Panc1 (cell line): ENCODE measurements around the gene CCDC8. TPM values are rescaled to one million over a fixed set of nuclear protein-coding genes. Genes with fewer than 3 reads are reported as not detected.
"Not testable (repeated sequence)": the region's sequence is repeated elsewhere in the genome, so short reads cannot be mapped to it uniquely, and the experiment has no call there.

ENCODE experiments used
- ATAC-seq: fragments of 200-7000 bp; cut with Tn5 transposase; 2 replicates; pipeline ENCODE4 v1.9.1; 2020; ENCODE audit warnings: mild to moderate bottlenecking, moderate library complexity
- BruUV-seq: library from RNA; stranded (reverse); fragments of 400-500 nt; replicated peaks from 2 replicates; lab custom pipeline; 2021; lab: Mats Ljungman, UMichigan
- CTCF ChIA-PET: fragments of 300-600 bp; sonication (Branson Sonifier 250); formaldehyde crosslinking; loops from one replicate; lab custom pipeline; 2022; ENCODE audit warnings: antibody characterized with exemption; lab: Charles Lee
- POLR2A ChIA-PET: fragments of 300-600 bp; sonication (Branson Sonifier 250); formaldehyde crosslinking; loops from one replicate; lab custom pipeline; 2022; ENCODE audit warnings: antibody characterized with exemption; lab: Charles Lee
- DNase-seq: peaks from one replicate; pipeline ENCODE4 v3.0.0-alpha.2; 2010; ENCODE audit warnings: low read depth, low spot score
- H3K27ac ChIP-seq: 2 replicates; pipeline ENCODE4 v1.5.1; 2011; ENCODE audit warnings: mild to moderate bottlenecking, low read length, inconsistent platforms
- H3K27me3 ChIP-seq: fragments of 200-500 bp; sonication (Bioruptor generic); 2 replicates; pipeline ENCODE4 v1.6.0; 2014; ENCODE audit warnings: low read length, inconsistent platforms; ENCODE audit not compliant: control insufficient read depth, insufficient read depth
- H3K36me3 ChIP-seq: fragments of 200-500 bp; sonication (Bioruptor generic); 2 replicates; pipeline ENCODE4 v1.5.1; 2014; ENCODE audit warnings: inconsistent platforms, mild to moderate bottlenecking, low read length, moderate library complexity; ENCODE audit not compliant: control insufficient read depth, insufficient read depth
- H3K4me1 ChIP-seq: 2 replicates; pipeline ENCODE4 v1.5.1; 2011; ENCODE audit warnings: inconsistent platforms, mild to moderate bottlenecking, low read length, moderate library complexity; ENCODE audit not compliant: control insufficient read depth, insufficient read depth
- H3K4me3 ChIP-seq, 2 experiments: 2 replicates each; pipeline ENCODE4 v1.5.1; 2011 to 2012; ENCODE audit warnings: low read depth in 2 of 2, low read length in 2 of 2, mild to moderate bottlenecking in 2 of 2, inconsistent platforms in 1 of 2, moderate library complexity in 1 of 2
- H3K9me3 ChIP-seq: fragments of 200-500 bp; sonication (Bioruptor generic); 2 replicates; pipeline ENCODE4 v1.5.1; 2014; ENCODE audit warnings: low read depth, mild to moderate bottlenecking, inconsistent platforms, low read length, moderate library complexity; ENCODE audit not compliant: control insufficient read depth, insufficient read depth
- POLR2AphosphoS5 ChIP-seq: IDR thresholded peaks from 2 replicates; pipeline ENCODE4 v1.6.1; 2012; ENCODE audit warnings: mild to moderate bottlenecking, low read depth, low read length, moderate library complexity
- SIN3A ChIP-seq: IDR thresholded peaks from 2 replicates; pipeline ENCODE4 v1.6.1; 2012; ENCODE audit warnings: low read depth, mild to moderate bottlenecking, low read length, moderate library complexity, borderline replicate concordance; ENCODE audit not compliant: insufficient read depth
- TCF7L2 ChIP-seq: IDR thresholded peaks from 2 replicates; pipeline ENCODE4 v1.6.1; 2011; ENCODE audit warnings: mild to moderate bottlenecking, low read depth, low read length, inconsistent platforms
- in situ Hi-C: cut with HindIII; loops from 2 replicates; pipeline ENCODE4 v1.10.0; 2016; ENCODE audit warnings: low sequenced_read_pairs, low pct_unique_long_range_greater_than_20kb
- intact Hi-C: fragments of 100-400 bp; cut with micrococcal nuclease; formaldehyde crosslinking; loops from one replicate; pipeline ENCODE4 v1.10.0; 2022; ENCODE audit not compliant: unreplicated experiment
- total RNA-seq: library from RNA; stranded (reverse); gene quantifications from one replicate; pipeline ENCODE4 v1.2.1, GENCODE V29; 2021; ENCODE audit not compliant: unreplicated experiment
- TF ChIP-seq, protein P1 (sequence below), 2 experiments: IDR thresholded peaks; 2 replicates each; pipeline ENCODE4 v1.6.1; 2011 to 2012; ENCODE audit warnings: low read depth in 2 of 2, control low read depth in 1 of 2, low read length in 1 of 2, mild to moderate bottlenecking in 1 of 2, moderate library complexity in 1 of 2; ENCODE audit not compliant: insufficient read depth in 1 of 2
- TF ChIP-seq, protein P2 (sequence below): fragments of 450-650 bp; IDR thresholded peaks from 2 replicates; pipeline ENCODE4 v1.5.1; 2017; ENCODE audit warnings: mild to moderate bottlenecking

The CCDC8 gene
- total RNA-seq, 1 experiment from 2014 or later, result 5.4 TPM

DNA sequence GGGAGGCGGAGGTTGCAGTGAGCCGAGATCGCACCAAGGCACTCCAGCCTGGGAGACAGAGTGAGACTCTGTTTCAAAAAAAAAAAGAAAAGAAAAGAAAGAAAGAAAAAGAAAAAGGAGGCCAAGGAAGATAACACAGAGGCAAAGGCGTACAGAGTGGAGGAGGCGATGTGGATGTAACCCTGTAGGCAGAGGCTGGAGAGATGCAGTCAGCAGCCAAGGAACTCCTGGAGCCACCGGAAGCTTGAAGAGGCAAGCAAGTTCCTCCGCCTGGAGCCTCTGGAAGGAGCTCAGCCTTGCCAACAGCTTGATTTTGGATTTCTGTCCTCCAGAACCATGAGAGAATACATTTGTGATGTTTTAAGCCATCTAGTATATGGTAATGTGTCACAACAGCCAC is 6.7 kb upstream of the CCDC8 start:
- H3K27me3 ChIP-seq, result no peaks in the 10 kb centered on the region
- no peak overlapping the region for H3K27ac ChIP-seq
- intact Hi-C loops (no loop called here), in situ Hi-C loops (no loop called here)
- H3K9me3 ChIP-seq, result no peaks in the 10 kb centered on the region
- no peak overlapping the region for H3K4me3 ChIP-seq
- H3K4me1 ChIP-seq, result no peaks in the 10 kb centered on the region
- no peaks in the 10 kb centered on the region for H3K36me3 ChIP-seq
- no peak for ATAC-seq
- ChIA-PET CTCF (no interaction called here), POLR2A (interaction anchor here (0.6 kb wide), 1 partner anchor 12 kb away, joined by 4 read pairs; no protein-coding TSS in a partner anchor)
- TF ChIP-seq SIN3A (no peak), TCF7L2 (no peak)
- no peak for DNase-seq
- BruUV-seq, result no TSS peak

DNA sequence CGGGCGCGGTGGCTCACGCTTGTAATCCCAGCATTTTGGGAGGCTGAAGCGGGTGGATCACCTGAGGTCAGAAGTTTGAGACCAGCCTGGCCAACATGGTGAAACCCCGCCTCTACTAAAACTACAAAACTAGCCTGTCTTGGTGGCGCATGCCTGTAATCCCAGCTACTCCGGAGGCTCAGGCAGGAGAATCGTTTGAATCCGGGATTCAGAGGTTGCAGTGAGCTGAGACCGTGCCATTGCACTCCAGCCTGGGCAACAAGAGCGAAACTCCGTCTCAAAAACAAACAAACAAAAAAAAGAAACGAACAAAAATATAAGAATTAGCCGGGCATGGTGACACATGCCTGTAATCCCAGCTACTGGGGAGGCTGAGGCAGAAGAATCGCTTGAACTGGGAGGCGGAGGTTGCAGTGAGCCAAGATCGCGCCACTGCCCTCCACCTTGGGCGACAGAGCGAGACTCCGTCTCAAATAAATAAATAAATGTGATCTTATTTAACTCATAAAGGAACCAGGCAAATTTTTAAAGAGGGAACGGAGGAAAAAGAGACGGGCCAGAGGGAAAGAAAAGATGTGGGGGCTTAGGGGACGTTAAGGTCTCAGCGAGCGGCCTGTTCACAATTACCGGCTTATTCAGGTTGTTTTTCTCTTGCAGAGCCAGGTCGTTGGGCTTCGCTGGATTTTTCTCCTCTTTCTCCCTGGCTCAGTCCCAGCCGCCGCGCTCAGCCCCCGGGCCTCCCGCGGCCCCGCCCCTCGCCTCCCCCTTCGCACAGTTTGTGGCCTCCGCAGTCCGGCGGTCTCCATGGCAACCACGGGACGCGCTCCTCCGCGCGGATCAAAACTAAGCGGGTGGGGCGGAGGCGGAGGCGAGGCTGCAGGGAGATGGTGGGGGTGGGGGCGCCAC is 2.7 kb upstream of the CCDC8 start:
- H3K36me3 ChIP-seq, H3K27ac ChIP-seq, DNase-seq, intact Hi-C loops, H3K9me3 ChIP-seq, BruUV-seq, H3K4me1 ChIP-seq, in situ Hi-C loops, H3K27me3 ChIP-seq: not testable (repeated sequence)
- peak overlapping the region; percentile 39 to 48 for H3K4me3 ChIP-seq
- ATAC-seq, result peak; percentile 78
- CTCF ChIA-PET, result interaction anchor here (0.6 kb wide), 2 partner anchors 25 to 204 kb away, joined by 3 read pairs; no protein-coding TSS in a partner anchor
- POLR2A ChIA-PET, result interaction anchor here (0.5 kb wide), 1 partner anchor 117 kb away, joined by 4 read pairs; no protein-coding TSS in a partner anchor

DNA sequence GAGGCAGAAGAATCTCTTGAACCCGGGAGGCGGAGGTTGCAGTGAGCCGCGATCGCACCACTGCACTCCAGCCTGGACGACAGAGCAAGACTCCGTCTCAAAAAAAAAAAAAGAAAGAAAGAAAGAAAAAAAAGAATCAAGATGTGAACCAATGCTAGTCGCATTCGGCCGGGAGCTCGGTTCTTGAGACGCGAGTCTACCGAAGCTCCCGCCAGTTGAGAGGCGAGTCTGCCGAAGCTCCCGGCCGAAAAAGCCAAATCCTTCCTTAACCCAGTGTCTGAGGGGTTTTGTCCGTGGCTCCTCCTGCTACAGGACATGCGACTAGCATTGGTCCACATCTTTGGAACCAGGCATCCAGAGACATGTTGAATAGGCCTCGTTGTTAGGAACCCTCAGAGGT is 1.5 kb upstream of the CCDC8 start:
- DNase-seq, result not testable (repeated sequence)
- CTCF ChIA-PET, result interaction anchor here (0.6 kb wide), 1 partner anchor 386 kb away, joined by 3 read pairs; no protein-coding TSS in a partner anchor

DNA sequence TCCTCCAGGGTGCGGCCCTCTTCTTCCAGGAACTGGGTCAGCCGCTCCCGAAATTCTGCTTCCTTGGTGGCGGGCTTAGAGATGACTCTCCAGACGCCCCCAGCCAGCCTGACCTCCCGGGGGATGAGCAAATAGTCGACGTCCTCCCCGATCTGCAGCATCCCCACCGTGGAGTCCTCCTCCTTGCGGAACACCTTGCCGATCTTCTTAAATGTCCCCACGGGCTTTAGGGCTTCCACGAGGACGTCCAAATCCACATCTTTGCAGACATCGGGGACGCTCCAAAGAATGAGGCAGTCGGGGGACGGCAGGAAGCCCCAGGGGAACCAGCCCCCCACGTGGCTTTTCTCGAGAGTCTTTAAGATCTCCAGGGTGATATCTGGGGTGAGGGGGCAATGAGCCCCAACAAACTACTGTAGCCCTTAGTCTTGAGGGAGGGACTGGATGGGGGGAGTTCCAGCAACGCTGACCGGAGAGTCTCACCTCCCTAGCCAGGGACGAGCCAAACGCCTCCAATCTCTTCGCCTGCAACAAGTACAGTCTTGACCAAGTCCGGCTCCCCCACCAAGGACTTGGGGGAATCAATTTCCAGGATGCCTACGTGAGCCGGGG is 608 bp downstream of the CCDC8 start:
- ATAC-seq, result no peak
- CTCF ChIA-PET, result no interaction called here

More for the DNA sequence above, 1.5 kb upstream of the CCDC8 start:
- H3K4me3 ChIP-seq, H3K27ac ChIP-seq, intact Hi-C loops, H3K36me3 ChIP-seq, POLR2A ChIA-PET, BruUV-seq, H3K9me3 ChIP-seq, H3K4me1 ChIP-seq, H3K27me3 ChIP-seq, in situ Hi-C loops, ATAC-seq: not testable (repeated sequence)

More for the DNA sequence above, 608 bp downstream of the CCDC8 start:
- DNase-seq, result no peak
- POLR2A ChIA-PET, result no interaction called here
- TF ChIP-seq SIN3A (no peak), POLR2AphosphoS5 (no peak), TCF7L2 (no peak)
- TF ChIP-seq, protein P1, sequence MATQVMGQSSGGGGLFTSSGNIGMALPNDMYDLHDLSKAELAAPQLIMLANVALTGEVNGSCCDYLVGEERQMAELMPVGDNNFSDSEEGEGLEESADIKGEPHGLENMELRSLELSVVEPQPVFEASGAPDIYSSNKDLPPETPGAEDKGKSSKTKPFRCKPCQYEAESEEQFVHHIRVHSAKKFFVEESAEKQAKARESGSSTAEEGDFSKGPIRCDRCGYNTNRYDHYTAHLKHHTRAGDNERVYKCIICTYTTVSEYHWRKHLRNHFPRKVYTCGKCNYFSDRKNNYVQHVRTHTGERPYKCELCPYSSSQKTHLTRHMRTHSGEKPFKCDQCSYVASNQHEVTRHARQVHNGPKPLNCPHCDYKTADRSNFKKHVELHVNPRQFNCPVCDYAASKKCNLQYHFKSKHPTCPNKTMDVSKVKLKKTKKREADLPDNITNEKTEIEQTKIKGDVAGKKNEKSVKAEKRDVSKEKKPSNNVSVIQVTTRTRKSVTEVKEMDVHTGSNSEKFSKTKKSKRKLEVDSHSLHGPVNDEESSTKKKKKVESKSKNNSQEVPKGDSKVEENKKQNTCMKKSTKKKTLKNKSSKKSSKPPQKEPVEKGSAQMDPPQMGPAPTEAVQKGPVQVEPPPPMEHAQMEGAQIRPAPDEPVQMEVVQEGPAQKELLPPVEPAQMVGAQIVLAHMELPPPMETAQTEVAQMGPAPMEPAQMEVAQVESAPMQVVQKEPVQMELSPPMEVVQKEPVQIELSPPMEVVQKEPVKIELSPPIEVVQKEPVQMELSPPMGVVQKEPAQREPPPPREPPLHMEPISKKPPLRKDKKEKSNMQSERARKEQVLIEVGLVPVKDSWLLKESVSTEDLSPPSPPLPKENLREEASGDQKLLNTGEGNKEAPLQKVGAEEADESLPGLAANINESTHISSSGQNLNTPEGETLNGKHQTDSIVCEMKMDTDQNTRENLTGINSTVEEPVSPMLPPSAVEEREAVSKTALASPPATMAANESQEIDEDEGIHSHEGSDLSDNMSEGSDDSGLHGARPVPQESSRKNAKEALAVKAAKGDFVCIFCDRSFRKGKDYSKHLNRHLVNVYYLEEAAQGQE (IDR thresholded peaks at IDR 0.05; ENCODE audit: insufficient read depth in 1 of 2, low read depth in 2 of 2, low read length in 1 of 2), result no peak
- TF ChIP-seq, protein P2, sequence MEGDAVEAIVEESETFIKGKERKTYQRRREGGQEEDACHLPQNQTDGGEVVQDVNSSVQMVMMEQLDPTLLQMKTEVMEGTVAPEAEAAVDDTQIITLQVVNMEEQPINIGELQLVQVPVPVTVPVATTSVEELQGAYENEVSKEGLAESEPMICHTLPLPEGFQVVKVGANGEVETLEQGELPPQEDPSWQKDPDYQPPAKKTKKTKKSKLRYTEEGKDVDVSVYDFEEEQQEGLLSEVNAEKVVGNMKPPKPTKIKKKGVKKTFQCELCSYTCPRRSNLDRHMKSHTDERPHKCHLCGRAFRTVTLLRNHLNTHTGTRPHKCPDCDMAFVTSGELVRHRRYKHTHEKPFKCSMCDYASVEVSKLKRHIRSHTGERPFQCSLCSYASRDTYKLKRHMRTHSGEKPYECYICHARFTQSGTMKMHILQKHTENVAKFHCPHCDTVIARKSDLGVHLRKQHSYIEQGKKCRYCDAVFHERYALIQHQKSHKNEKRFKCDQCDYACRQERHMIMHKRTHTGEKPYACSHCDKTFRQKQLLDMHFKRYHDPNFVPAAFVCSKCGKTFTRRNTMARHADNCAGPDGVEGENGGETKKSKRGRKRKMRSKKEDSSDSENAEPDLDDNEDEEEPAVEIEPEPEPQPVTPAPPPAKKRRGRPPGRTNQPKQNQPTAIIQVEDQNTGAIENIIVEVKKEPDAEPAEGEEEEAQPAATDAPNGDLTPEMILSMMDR, result no peak
- Histone ChIP-seq H3K36me3 (no peaks in the 10 kb centered on the region), H3K4me3 (peak overlapping the region; percentile 37 to 57), H3K9me3 (no peaks in the 10 kb centered on the region), H3K27ac (peak overlapping the region; percentile 65), H3K4me1 (0 out of 2 replicates have a peak, but pooled peaks cover 3% of the 10 kb centered on the region), H3K27me3 (no peaks in the 10 kb centered on the region)
- intact Hi-C loops, result no loop called here
- BruUV-seq, result no TSS peak
- in situ Hi-C loops, result no loop called here
